ENCODE results near the gene ING1.
A peak's percentile ranks its signal among the peaks of the same experiment; 100 is the strongest.

Gene ING1

DNA sequence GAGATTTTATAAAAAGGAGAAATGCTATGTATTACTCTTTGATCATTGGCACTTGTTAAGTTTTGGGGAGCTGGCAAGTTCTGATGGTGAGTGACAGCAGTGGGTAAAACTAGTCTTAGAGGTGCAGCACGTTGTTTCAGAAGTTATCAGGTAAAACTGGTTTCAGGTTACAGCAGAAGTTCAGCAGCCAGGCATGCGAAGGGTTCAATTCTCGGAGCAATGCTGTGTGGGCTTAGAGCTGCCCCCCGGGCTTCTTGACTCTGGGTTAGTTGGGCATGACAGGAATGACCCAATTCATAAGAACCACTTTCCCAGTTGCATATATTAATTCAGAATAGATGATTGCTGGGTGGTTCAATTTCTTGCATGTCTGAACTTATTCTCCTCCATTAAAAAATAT is 34.8 kb downstream of the ING1 start:
- no peak overlapping the region for H3K4me2 ChIP-seq (ENCODE audit: low read length, poor library complexity, severe bottlenecking)
- H2BK5ac ChIP-seq (ENCODE audit: low read depth, low read length, poor library complexity, severe bottlenecking): no peak overlapping the region
- H3K9ac ChIP-seq (ENCODE audit: low read length): no peak overlapping the region
- no peak for DNase-seq
- H3K27ac ChIP-seq (ENCODE audit: low read length, poor library complexity, severe bottlenecking): no peak overlapping the region
- no peak overlapping the region for H3K14ac ChIP-seq (ENCODE audit: low read length in 2 of 2)
- H4K8ac ChIP-seq (ENCODE audit: low read length): no peak overlapping the region
- H3K4ac ChIP-seq (ENCODE audit: low read depth in 1 of 2, low read length in 2 of 2): no peak overlapping the region
- 58% methylated on average over 3 of the region's 4 CpGs for WGBS
- H4K91ac ChIP-seq (ENCODE audit: low read length): no peak overlapping the region
- no peak overlapping the region for H3K18ac ChIP-seq (ENCODE audit: low read depth in 1 of 2, low read length in 2 of 2)
- H2BK15ac ChIP-seq (ENCODE audit: low read depth, poor library complexity, severe bottlenecking): no peak overlapping the region
- no peak overlapping the region for H2BK120ac ChIP-seq (ENCODE audit: low read depth, low read length)
- no peaks in the 10 kb centered on the region for H3K4me1 ChIP-seq (ENCODE audit: control insufficient read depth, insufficient read depth, low read depth, low read length)
- H2BK12ac ChIP-seq (ENCODE audit: low read length in 2 of 2): no peak overlapping the region
- no peak overlapping the region for H3K4me3 ChIP-seq (ENCODE audit: insufficient read depth in 1 of 2, low read depth in 1 of 2, low read length in 2 of 2)
- no peak overlapping the region for H3K23ac ChIP-seq (ENCODE audit: low read length in 2 of 2)
- no peak overlapping the region for H2AFZ ChIP-seq (ENCODE audit: low read depth, low read length)
- no peaks in the 10 kb centered on the region for H3K36me3 ChIP-seq (ENCODE audit: control insufficient read depth in 1 of 2, insufficient read depth in 2 of 2, low read depth in 1 of 2, low read length in 2 of 2)
- no peaks in the 10 kb centered on the region for H3K27me3 ChIP-seq (ENCODE audit: control insufficient read depth in 1 of 2, insufficient read depth in 1 of 2, low read length in 2 of 2)
- H3K79me1 ChIP-seq (replicated peaks; ENCODE audit: low read length, poor library complexity, severe bottlenecking): no peaks in the 10 kb centered on the region
- no peak overlapping the region for H2AK5ac ChIP-seq (ENCODE audit: low read length, severe bottlenecking)
- H3K9me3 ChIP-seq (ENCODE audit: control insufficient read depth, low read length): peaks cover 18% of the 10 kb centered on the region

- Histone ChIP-seq H3K9me3 (ENCODE audit: control insufficient read depth, low read length) (peaks cover 6% of the 10 kb centered on the region), H3K79me1 (replicated peaks; ENCODE audit: low read length, poor library complexity, severe bottlenecking) (no peaks in the 10 kb centered on the region), H2AFZ (ENCODE audit: low read depth, low read length) (no peak overlapping the region), H3K18ac (ENCODE audit: low read depth in 1 of 2, low read length in 2 of 2) (no peak overlapping the region), H3K27me3 (ENCODE audit: control insufficient read depth in 1 of 2, insufficient read depth in 1 of 2, low read length in 2 of 2) (no peaks in the 10 kb centered on the region), H2BK15ac (ENCODE audit: low read depth, poor library complexity, severe bottlenecking) (no peak overlapping the region), H3K14ac (ENCODE audit: low read length in 2 of 2) (no peak overlapping the region), H3K23ac (ENCODE audit: low read length in 2 of 2) (no peak overlapping the region), H4K8ac (ENCODE audit: low read length) (no peak overlapping the region), H3K27ac (ENCODE audit: low read length, poor library complexity, severe bottlenecking) (no peak overlapping the region), H3K9ac (ENCODE audit: low read length) (no peak overlapping the region), H3K4me1 (ENCODE audit: control insufficient read depth, insufficient read depth, low read depth, low read length) (no peaks in the 10 kb centered on the region), H3K4ac (ENCODE audit: low read depth in 1 of 2, low read length in 2 of 2) (no peak overlapping the region), H4K91ac (ENCODE audit: low read length) (no peak overlapping the region), H3K36me3 (ENCODE audit: control insufficient read depth in 1 of 2, insufficient read depth in 2 of 2, low read depth in 1 of 2, low read length in 2 of 2) (no peaks in the 10 kb centered on the region), H3K4me3 (ENCODE audit: insufficient read depth in 1 of 2, low read depth in 1 of 2, low read length in 2 of 2) (no peak overlapping the region), H2AK5ac (ENCODE audit: low read length, severe bottlenecking) (no peak overlapping the region), H3K4me2 (ENCODE audit: low read length, poor library complexity, severe bottlenecking) (no peak overlapping the region), H2BK120ac (ENCODE audit: low read depth, low read length) (no peak overlapping the region), H2BK12ac (ENCODE audit: low read length in 2 of 2) (no peak overlapping the region), H2BK5ac (ENCODE audit: low read depth, low read length, poor library complexity, severe bottlenecking) (no peak overlapping the region)
- 44% methylated on average over 3 of the region's 3 CpGs for WGBS
- DNase-seq: peak; percentile 44
Observed at GRCh38 chr13:110756219-110756631, 42.7 kb downstream of the ING1 start.

DNA sequence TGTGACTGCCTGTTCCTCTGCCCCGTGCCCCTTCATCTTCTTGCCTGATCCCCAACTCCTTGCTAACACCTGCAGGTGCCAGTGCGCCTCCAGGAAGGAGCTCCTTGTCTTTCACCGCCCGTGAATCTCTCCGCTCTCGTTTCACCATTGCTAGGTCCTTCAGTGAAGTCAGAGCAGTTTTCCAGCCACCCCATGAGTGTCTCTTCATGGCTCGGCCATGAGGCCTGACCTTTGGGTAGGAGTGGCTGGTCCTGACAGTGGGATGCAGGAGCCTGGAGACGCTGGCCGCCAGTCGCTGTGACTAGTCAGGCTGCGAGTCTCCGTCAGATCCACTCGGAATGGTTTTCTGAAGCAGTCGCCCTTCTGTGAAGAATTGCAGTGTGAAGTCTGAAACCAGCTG is 43.8 kb downstream of the ING1 start:
- no peak overlapping the region for H2AFZ ChIP-seq (ENCODE audit: low read depth, low read length)
- 89% methylated on average over 14 of the region's 14 CpGs for WGBS
- H2BK5ac ChIP-seq (ENCODE audit: low read depth, low read length, poor library complexity, severe bottlenecking): no peak overlapping the region

DNA sequence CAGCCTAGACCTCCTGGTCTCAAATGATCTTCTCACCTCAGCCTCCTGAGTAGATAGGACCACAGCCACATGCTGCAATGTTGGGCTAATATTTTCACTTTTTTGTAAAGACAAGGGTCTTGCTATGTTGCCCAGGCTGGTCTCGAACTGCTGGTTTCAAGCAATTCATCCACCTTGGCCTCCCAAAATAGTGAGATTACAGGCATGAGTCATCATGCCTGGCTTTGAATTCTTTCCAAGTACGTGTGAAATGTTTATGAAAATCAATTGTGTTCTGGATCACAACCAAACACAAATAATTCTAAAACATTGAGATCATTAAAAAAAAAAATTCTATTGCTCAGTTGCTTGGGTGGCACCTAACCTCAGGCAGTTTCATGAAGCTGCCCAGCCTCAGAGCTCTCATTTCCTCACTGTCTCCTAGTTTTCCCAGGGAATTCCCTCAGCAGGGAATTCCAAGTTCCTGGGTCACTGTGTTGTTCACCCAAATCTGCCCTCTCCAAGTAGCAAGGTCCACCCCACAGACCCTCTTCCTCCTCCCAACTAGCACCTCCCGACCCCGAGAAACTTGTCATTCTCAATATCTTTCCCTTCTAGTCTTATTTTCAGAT is 44.8 kb downstream of the ING1 start:
- no peaks in the 10 kb centered on the region for H3K27me3 ChIP-seq (ENCODE audit: control insufficient read depth in 1 of 2, insufficient read depth in 1 of 2, low read length in 2 of 2)
- no peaks in the 10 kb centered on the region for H3K4me1 ChIP-seq (ENCODE audit: control insufficient read depth, insufficient read depth, low read depth, low read length)
- H3K4me3 ChIP-seq (ENCODE audit: insufficient read depth in 1 of 2, low read depth in 1 of 2, low read length in 2 of 2): no peak overlapping the region

More for the DNA sequence above, 43.8 kb downstream of the ING1 start:
- H3K4me3 ChIP-seq (ENCODE audit: insufficient read depth in 1 of 2, low read depth in 1 of 2, low read length in 2 of 2): no peak overlapping the region
- no peak overlapping the region for H3K4ac ChIP-seq (ENCODE audit: low read depth in 1 of 2, low read length in 2 of 2)
- no peak overlapping the region for H2AK5ac ChIP-seq (ENCODE audit: low read length, severe bottlenecking)
- H2BK12ac ChIP-seq (ENCODE audit: low read length in 2 of 2): peak overlapping the region in 1 of 2 experiments; percentile 43
- H3K9me3 ChIP-seq (ENCODE audit: control insufficient read depth, low read length): no peaks in the 10 kb centered on the region
- no peaks in the 10 kb centered on the region for H3K4me1 ChIP-seq (ENCODE audit: control insufficient read depth, insufficient read depth, low read depth, low read length)
- no peaks in the 10 kb centered on the region for H3K36me3 ChIP-seq (ENCODE audit: control insufficient read depth in 1 of 2, insufficient read depth in 2 of 2, low read depth in 1 of 2, low read length in 2 of 2)
- no peak overlapping the region for H3K14ac ChIP-seq (ENCODE audit: low read length in 2 of 2)
- H2BK120ac ChIP-seq (ENCODE audit: low read depth, low read length): no peak overlapping the region
- H3K27ac ChIP-seq (ENCODE audit: low read length, poor library complexity, severe bottlenecking): no peak overlapping the region
- no peak overlapping the region for H3K18ac ChIP-seq (ENCODE audit: low read depth in 1 of 2, low read length in 2 of 2)
- no peak overlapping the region for H4K91ac ChIP-seq (ENCODE audit: low read length)
- no peak for DNase-seq
- no peak overlapping the region for H4K8ac ChIP-seq (ENCODE audit: low read length)
- no peaks in the 10 kb centered on the region for H3K79me1 ChIP-seq (replicated peaks; ENCODE audit: low read length, poor library complexity, severe bottlenecking)
- no peak overlapping the region for H3K9ac ChIP-seq (ENCODE audit: low read length)
- H3K4me2 ChIP-seq (ENCODE audit: low read length, poor library complexity, severe bottlenecking): no peak overlapping the region
- H3K23ac ChIP-seq (ENCODE audit: low read length in 2 of 2): no peak overlapping the region
- H3K27me3 ChIP-seq (ENCODE audit: control insufficient read depth in 1 of 2, insufficient read depth in 1 of 2, low read length in 2 of 2): no peaks in the 10 kb centered on the region
- H2BK15ac ChIP-seq (ENCODE audit: low read depth, poor library complexity, severe bottlenecking): no peak overlapping the region

More for the DNA sequence above, 44.8 kb downstream of the ING1 start:
- no peak overlapping the region for H3K4me2 ChIP-seq (ENCODE audit: low read length, poor library complexity, severe bottlenecking)
- no peak overlapping the region for H2AFZ ChIP-seq (ENCODE audit: low read depth, low read length)
- H4K91ac ChIP-seq (ENCODE audit: low read length): no peak overlapping the region
- H2BK12ac ChIP-seq (ENCODE audit: low read length in 2 of 2): no peak overlapping the region
- H3K79me1 ChIP-seq (replicated peaks; ENCODE audit: low read length, poor library complexity, severe bottlenecking): no peaks in the 10 kb centered on the region
- 94% methylated on average over 3 of the region's 4 CpGs for WGBS
- H3K4ac ChIP-seq (ENCODE audit: low read depth in 1 of 2, low read length in 2 of 2): no peak overlapping the region
- no peak overlapping the region for H2AK5ac ChIP-seq (ENCODE audit: low read length, severe bottlenecking)
- no peak overlapping the region for H3K14ac ChIP-seq (ENCODE audit: low read length in 2 of 2)
- no peak overlapping the region for H3K27ac ChIP-seq (ENCODE audit: low read length, poor library complexity, severe bottlenecking)
- no peak overlapping the region for H2BK5ac ChIP-seq (ENCODE audit: low read depth, low read length, poor library complexity, severe bottlenecking)
- H3K36me3 ChIP-seq (ENCODE audit: control insufficient read depth in 1 of 2, insufficient read depth in 2 of 2, low read depth in 1 of 2, low read length in 2 of 2): no peaks in the 10 kb centered on the region
- no peak overlapping the region for H2BK15ac ChIP-seq (ENCODE audit: low read depth, poor library complexity, severe bottlenecking)
- no peak overlapping the region for H4K8ac ChIP-seq (ENCODE audit: low read length)
- H3K9me3 ChIP-seq (ENCODE audit: control insufficient read depth, low read length): no peaks in the 10 kb centered on the region
- H3K9ac ChIP-seq (ENCODE audit: low read length): no peak overlapping the region
- no peak overlapping the region for H2BK120ac ChIP-seq (ENCODE audit: low read depth, low read length)
- H3K18ac ChIP-seq (ENCODE audit: low read depth in 1 of 2, low read length in 2 of 2): no peak overlapping the region
- H3K23ac ChIP-seq (ENCODE audit: low read length in 2 of 2): no peak overlapping the region
- peak; percentile 13 for DNase-seq

Data from mesenchymal stem cell (in vitro differentiated cells and primary cell).